Activated naive CD4-positive, alpha-beta T cell treated with anti-CD3 and anti-CD28 coated beads for 36 hours (primary cell): ENCODE results near the gene MRPL11. TPM values are rescaled to one million over a fixed set of nuclear protein-coding genes. Genes with fewer than 3 reads are reported as not detected.

ENCODE experiments used
- total RNA-seq, 2 experiments: library from RNA; stranded (reverse); gene quantifications; one replicate each; pipeline ENCODE4 v1.2.3, GENCODE V29; 2021

The MRPL11 gene
- total RNA-seq, 2 experiments from 2014 or later = 143 to 144 TPM

Other genes starting within 250 kb of the MRPL11 start
- gene KLC2, start 181.1 kb downstream of the MRPL11 start, total RNA-seq = 10 to 100 TPM; 36.9 to 41.7 TPM
- 100 to 1,000 TPM; 112 to 115 TPM for gene RAB1B, start 170.2 kb downstream of the MRPL11 start, total RNA-seq
- 1 to 10 TPM; 1.2 to 1.6 TPM for gene CNIH2, start 160.7 kb downstream of the MRPL11 start, total RNA-seq
- gene YIF1A, start 149.7 kb downstream of the MRPL11 start, total RNA-seq = 10 to 100 TPM; 45.9 to 49.7 TPM
- gene TMEM151A, start 147.0 kb downstream of the MRPL11 start, total RNA-seq = not detected
- gene CD248, start 121.8 kb downstream of the MRPL11 start, total RNA-seq = under 1 TPM; 0.15 to 0.26 TPM
- gene RIN1, start 102.4 kb downstream of the MRPL11 start, total RNA-seq = 1 to 10 TPM; 2.0 to 2.6 TPM
- gene BRMS1, start 93.7 kb downstream of the MRPL11 start, total RNA-seq = 10 to 100 TPM; 24.0 to 25.3 TPM
- gene B4GAT1, start 91.2 kb downstream of the MRPL11 start, total RNA-seq = 1 to 10 TPM; 5.4 to 5.8 TPM
- gene SLC29A2, start 67.1 kb downstream of the MRPL11 start, total RNA-seq = 1 to 10 TPM; 6.6 to 7.4 TPM
- not detected for gene NPAS4, start 17.8 kb downstream of the MRPL11 start, total RNA-seq
- 1 to 10 TPM; 2.3 to 2.4 TPM for gene PELI3, start 28.1 kb upstream of the MRPL11 start, total RNA-seq
- 10 to 100 TPM; 73.8 to 80.1 TPM for gene DPP3, start 41.6 kb upstream of the MRPL11 start, total RNA-seq
- gene BBS1, start 71.8 kb upstream of the MRPL11 start, total RNA-seq = 10 to 100 TPM; 10.1 to 10.9 TPM
- 10 to 100 TPM; 11.5 to 13.4 TPM for gene ZDHHC24, start 107.2 kb upstream of the MRPL11 start, total RNA-seq
- under 1 TPM in 1 of 2 experiments, not detected in 1; 0.07 TPM for gene ACTN3, start 108.1 kb upstream of the MRPL11 start, total RNA-seq
- under 1 TPM; 0.64 to 0.96 TPM for gene CTSF, start 129.8 kb upstream of the MRPL11 start, total RNA-seq
- gene CCDC87, start 154.2 kb upstream of the MRPL11 start, total RNA-seq = under 1 TPM; 0.07 to 0.12 TPM
- gene CCS, start 154.3 kb upstream of the MRPL11 start, total RNA-seq = 10 to 100 TPM; 22.6 to 22.8 TPM
- 100 to 1,000 TPM; 160 to 173 TPM for gene RBM14, start 177.8 kb upstream of the MRPL11 start, total RNA-seq
- 10 to 100 TPM; 85.9 to 98.1 TPM for gene RBM4, start 199.9 kb upstream of the MRPL11 start, total RNA-seq
- 10 to 100 TPM; 10.9 to 11.7 TPM for gene RBM4B, start 239.0 kb upstream of the MRPL11 start, total RNA-seq